Epithelial cell of esophagus (primary cell): ENCODE measurements around the gene USP12.

Source experiments
- DNase-seq: peaks from one replicate; pipeline ENCODE4 v3.0.0; 2010; ENCODE audit warnings: low read depth
- H3K4me3 ChIP-seq: 2 replicates; pipeline ENCODE4 v1.5.1; 2011; ENCODE audit warnings: mild to moderate bottlenecking, low read length, control low read depth
- TF ChIP-seq, protein P1 (sequence below): IDR thresholded peaks from 2 replicates; pipeline ENCODE4 v1.5.1; 2011; ENCODE audit warnings: low read depth, mild to moderate bottlenecking, low read length, control low read depth, inconsistent platforms; ENCODE audit not compliant: insufficient read depth; ENCODE audit errors: missing control alignments

Gene USP12

DNA sequence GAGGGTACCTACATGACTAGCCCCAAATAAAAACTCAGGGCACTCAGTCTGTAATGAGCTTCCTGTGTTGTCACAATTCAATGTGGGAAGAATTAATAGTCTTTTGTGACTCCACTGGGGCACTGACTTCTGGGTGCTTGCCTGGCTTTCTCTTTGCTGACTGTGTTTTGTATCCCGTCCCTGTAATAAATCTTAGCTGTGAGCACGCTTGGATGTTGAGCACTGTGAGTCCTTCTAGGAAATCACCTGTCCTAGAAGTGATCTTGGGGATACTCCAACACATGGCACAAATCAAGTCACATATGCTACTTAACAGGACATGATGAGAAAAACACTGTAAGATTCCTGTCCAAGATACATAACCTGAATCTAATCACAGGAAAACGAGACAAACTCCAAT lies 83.0 kb downstream of the USP12 start:
- TF ChIP-seq, protein P1, sequence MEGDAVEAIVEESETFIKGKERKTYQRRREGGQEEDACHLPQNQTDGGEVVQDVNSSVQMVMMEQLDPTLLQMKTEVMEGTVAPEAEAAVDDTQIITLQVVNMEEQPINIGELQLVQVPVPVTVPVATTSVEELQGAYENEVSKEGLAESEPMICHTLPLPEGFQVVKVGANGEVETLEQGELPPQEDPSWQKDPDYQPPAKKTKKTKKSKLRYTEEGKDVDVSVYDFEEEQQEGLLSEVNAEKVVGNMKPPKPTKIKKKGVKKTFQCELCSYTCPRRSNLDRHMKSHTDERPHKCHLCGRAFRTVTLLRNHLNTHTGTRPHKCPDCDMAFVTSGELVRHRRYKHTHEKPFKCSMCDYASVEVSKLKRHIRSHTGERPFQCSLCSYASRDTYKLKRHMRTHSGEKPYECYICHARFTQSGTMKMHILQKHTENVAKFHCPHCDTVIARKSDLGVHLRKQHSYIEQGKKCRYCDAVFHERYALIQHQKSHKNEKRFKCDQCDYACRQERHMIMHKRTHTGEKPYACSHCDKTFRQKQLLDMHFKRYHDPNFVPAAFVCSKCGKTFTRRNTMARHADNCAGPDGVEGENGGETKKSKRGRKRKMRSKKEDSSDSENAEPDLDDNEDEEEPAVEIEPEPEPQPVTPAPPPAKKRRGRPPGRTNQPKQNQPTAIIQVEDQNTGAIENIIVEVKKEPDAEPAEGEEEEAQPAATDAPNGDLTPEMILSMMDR = no peak
- no peak overlapping the region for H3K4me3 ChIP-seq
- DNase-seq = no peak

DNA sequence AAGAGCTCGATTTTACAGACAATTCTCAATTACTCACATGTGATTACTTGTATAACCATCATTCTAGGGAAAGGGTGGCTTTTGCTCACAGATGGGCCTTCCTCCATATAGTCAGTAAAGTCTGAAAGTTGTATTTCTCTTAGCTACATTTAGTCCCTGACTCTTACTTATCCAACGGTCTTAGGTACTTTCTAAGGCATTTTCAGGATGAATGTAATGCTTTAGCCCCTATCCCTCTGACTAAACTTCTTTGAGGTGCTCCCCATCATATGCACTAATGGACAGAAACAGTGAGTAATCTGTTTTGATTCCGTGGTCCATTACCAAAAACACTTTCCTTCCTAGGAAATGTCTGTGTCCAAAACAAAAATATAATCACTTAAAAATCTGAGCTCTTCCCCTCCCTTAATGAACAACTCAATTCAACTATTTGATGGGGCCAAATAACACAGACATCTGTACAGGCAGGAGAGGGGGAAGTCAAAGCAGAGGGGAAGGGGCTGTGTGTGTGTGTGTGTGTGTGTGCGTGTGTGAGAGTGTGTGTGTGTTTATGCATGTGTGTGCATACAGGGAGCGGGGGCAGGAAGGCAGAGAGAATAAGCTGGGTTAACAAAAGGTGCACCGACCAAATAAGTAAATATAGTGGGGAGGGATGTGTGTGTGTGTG lies 84.9 kb downstream of the USP12 start:
- TF ChIP-seq, protein P1 = no peak
- no peak for DNase-seq
- H3K4me3 ChIP-seq = no peak overlapping the region

DNA sequence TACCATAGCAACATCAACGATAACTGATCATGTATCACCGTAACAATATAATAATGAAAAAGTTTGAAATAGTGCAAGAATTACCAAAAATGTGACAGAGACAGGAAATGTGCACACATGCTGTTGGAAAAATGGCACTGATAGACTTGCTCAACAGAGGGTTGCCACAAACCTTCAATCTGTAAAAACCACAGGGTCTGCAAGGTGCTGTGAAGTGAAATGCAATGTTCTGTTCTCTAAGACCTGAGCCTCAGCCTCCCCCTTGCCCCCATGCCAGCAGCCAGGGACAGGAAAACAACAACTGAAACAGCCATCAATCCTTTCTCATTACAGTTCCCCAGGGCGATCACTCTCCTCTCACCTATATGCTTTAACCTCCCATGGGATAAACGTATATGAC lies 88.4 kb downstream of the USP12 start:
- TF ChIP-seq, protein P1 = no peak
- no peak for DNase-seq
- no peak overlapping the region for H3K4me3 ChIP-seq

DNA sequence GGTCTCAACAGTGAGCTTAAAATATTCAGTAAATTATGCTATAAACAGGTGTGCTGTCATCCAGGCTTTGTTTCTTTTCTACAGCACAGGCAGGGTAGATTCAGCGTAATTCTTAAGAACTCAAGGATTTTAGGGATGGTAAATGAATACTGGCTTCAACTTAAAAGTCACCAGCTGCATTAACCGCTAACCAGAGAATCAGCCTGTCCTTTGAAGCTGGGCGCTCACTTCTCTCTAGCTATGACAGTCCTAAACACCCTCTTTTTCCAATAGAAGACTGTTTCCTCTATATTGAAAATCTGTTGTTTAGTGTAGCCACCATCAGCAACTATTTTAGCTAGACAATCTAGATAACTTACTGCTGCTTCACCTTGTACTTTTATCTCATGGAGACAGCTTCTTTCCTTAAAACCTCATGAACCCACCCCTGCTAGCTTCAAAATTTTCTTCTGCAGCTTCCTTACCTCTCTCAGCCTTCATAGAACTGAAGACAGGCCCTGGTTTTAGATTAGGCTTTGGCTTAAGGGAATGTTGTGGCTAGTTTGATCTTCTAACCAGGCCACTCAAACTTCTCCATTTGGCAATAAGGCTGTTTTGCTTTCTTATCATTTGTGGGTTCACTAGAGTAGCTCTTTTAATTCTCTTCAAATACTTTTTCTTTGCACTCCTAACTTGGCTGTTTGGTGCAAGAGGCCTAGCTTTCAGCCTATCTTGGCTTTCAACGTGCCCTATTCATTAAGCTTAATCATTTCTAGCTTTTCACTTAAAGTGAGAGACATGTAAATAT lies 89.5 kb downstream of the USP12 start:
- TF ChIP-seq, protein P1 = no peak
- DNase-seq = no peak

DNA sequence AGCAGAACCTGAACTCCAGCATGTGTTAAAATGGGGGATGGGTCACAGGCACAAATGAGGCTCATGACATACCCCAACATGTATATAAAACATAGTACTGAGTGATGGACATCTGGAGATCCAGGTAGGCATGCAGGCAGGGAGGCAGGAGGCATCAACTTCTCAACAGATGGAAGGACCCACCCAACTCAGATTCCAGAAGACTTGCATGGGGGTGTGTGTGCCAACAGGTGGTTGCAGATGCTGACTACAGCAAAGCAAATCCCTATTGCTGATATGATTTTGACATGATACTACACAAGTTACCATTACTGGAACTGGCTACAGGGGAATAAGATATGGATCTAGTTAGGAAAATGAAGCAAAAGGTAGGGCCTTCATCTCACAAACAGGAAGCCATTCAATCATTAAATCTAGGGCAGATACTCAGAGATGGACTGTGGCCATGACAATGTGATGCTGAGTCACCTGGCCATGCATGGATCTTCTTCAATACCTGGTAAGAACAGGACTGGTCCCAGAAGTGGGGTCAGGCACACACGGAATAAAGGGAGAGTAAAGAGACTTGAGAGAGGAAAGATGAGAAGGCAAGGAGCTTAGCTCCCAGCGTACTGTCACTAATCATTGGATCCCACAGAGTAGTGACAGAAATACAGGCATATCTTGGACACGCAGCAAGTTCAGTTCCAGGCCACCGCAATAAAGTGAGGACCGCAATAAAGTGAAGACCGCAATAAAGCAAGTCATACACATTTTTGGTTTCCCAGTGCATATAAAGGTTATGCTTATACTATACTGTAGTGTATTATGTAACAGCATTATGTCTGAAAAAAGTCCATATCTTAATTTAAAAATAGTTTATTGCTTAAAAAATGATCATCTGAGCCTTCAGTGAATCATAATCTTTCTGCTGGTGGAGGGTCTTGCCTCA lies 91.3 kb downstream of the USP12 start:
- TF ChIP-seq, protein P1 = no peak
- no peak for DNase-seq
- H3K4me3 ChIP-seq = no peak overlapping the region

More for the DNA sequence above, 89.5 kb downstream of the USP12 start:
- H3K4me3 ChIP-seq = no peak overlapping the region

DNA sequence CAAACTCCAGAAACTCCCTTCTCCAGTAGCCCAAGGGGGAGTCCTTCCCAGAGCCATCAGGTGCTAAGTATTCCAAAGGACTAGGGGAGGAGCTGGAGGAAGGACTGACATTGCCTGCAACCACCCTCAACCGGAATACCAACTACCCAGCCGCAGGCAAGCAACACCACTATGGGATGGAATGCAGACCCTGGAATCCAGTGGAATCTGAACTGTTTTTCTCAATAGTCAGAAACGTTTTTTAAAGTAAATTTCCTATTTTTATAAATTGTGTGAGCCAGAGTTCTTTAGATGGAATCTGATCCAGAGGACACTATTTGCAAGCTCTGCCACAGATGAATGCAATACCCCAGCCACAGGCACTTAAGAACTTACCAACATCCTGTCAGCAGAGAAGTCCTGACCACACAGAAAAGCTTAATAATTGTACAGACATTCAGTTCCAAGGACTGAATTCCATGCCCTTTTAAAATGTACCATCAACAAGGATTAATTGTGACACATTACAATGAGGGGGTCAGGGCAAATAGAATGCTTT lies 92.1 kb downstream of the USP12 start:
- no peak overlapping the region for H3K4me3 ChIP-seq
- TF ChIP-seq, protein P1 = no peak
- DNase-seq = no peak
